Astrocyte (in vitro differentiated cells and primary cell): ENCODE results near the gene CRYBG1. TPM values are rescaled to one million over a fixed set of nuclear protein-coding genes. Genes with fewer than 3 reads are reported as not detected.

Source experiments
- DNase-seq: peaks from one replicate; pipeline ENCODE4 v3.0.0-alpha.2; 2010; ENCODE audit warnings: low read depth
- FAIRE-seq: peaks from 2 replicates; lab custom pipeline; 2011; peaks lifted over from hg19 to GRCh38; lab: Jason Lieb, UNC
- H2AFZ ChIP-seq: 2 replicates; pipeline ENCODE4 v1.6.0; 2012; ENCODE audit warnings: low read depth, low read length, inconsistent platforms
- H3K27ac ChIP-seq: 2 replicates; pipeline ENCODE4 v1.5.1; 2011; ENCODE audit warnings: low read depth, low read length, inconsistent platforms
- H3K27me3 ChIP-seq: 2 replicates; pipeline ENCODE4 v1.6.0; 2011; ENCODE audit warnings: low read length, inconsistent platforms; ENCODE audit not compliant: insufficient read depth
- H3K36me3 ChIP-seq: 2 replicates; pipeline ENCODE4 v1.5.1; 2011; ENCODE audit warnings: low read length, inconsistent platforms; ENCODE audit not compliant: insufficient read depth
- H3K4me1 ChIP-seq: 2 replicates; pipeline ENCODE4 v1.5.1; 2011; ENCODE audit warnings: low read length, inconsistent platforms; ENCODE audit not compliant: insufficient read depth
- H3K4me2 ChIP-seq: 2 replicates; pipeline ENCODE4 v1.6.0; 2012; ENCODE audit warnings: low read length, inconsistent platforms
- H3K4me3 ChIP-seq: 2 replicates; pipeline ENCODE4 v1.5.1; 2011; ENCODE audit warnings: low read depth, mild to moderate bottlenecking, low read length, inconsistent platforms; ENCODE audit not compliant: insufficient read depth
- H3K79me2 ChIP-seq: 2 replicates; pipeline ENCODE4 v1.6.0; 2012; ENCODE audit warnings: mild to moderate bottlenecking, low read length, inconsistent platforms; ENCODE audit not compliant: insufficient read depth
- H3K9ac ChIP-seq: 2 replicates; pipeline ENCODE4 v1.6.0; 2012; ENCODE audit warnings: mild to moderate bottlenecking, low read length, inconsistent platforms
- H3K9me3 ChIP-seq: 2 replicates; pipeline ENCODE4 v1.5.1; 2012; ENCODE audit warnings: low read depth, mild to moderate bottlenecking, low read length, inconsistent platforms; ENCODE audit not compliant: insufficient read depth
- H4K20me1 ChIP-seq: 2 replicates; pipeline ENCODE4 v1.6.0; 2012; ENCODE audit warnings: low read length, inconsistent platforms; ENCODE audit not compliant: insufficient read depth
- H3K27ac Mint-ChIP-seq: one replicate; pipeline ENCODE4 v1.8.0; 2021; ENCODE audit warnings: mild to moderate bottlenecking, mixed read lengths; ENCODE audit not compliant: unreplicated experiment
- H3K27me3 Mint-ChIP-seq: one replicate; pipeline ENCODE4 v1.8.0; 2021; ENCODE audit warnings: low read depth, mixed read lengths; ENCODE audit not compliant: unreplicated experiment
- H3K36me3 Mint-ChIP-seq: one replicate; pipeline ENCODE4 v1.8.0; 2021; ENCODE audit warnings: low read depth, mixed read lengths; ENCODE audit not compliant: unreplicated experiment
- H3K4me1 Mint-ChIP-seq: one replicate; pipeline ENCODE4 v1.8.0; 2021; ENCODE audit warnings: low read depth, mixed read lengths; ENCODE audit not compliant: unreplicated experiment
- H3K4me3 Mint-ChIP-seq: one replicate; pipeline ENCODE4 v1.8.0; 2021; ENCODE audit warnings: mild to moderate bottlenecking, moderate library complexity, mixed read lengths; ENCODE audit not compliant: unreplicated experiment
- H3K9me3 Mint-ChIP-seq: one replicate; pipeline ENCODE4 v1.8.0; 2021; ENCODE audit warnings: mild to moderate bottlenecking, mixed read lengths; ENCODE audit not compliant: unreplicated experiment
- CTCF ChIP-seq: IDR thresholded peaks from 2 replicates; pipeline ENCODE4 v1.5.1; 2011; ENCODE audit warnings: low read depth, mild to moderate bottlenecking, inconsistent platforms, low read length, moderate library complexity; ENCODE audit not compliant: insufficient read depth
- EZH2 ChIP-seq: IDR thresholded peaks from 2 replicates; pipeline ENCODE4 v1.6.1; 2012; ENCODE audit warnings: mild to moderate bottlenecking, low read length, inconsistent platforms; ENCODE audit not compliant: insufficient read depth
- total RNA-seq: library from RNA; stranded (reverse); gene quantifications from 2 replicates; pipeline ENCODE4 v1.2.1, GENCODE V29; 2021

CRYBG1 gene
- total RNA-seq, 1 donor from 2014 or later, result 0.64 TPM

GRCh38 chr6:106519460-106520394 is 159.2 kb downstream of the CRYBG1 start:
- H3K9ac ChIP-seq, result peak overlapping the region; percentile 57
- peak; percentile 67 for FAIRE-seq
- peak overlapping the region; percentile 74 for H3K4me2 ChIP-seq
- H3K27ac ChIP-seq, result peak overlapping the region; percentile 80
- H3K27ac Mint-ChIP-seq, result peak overlapping the region; percentile 78
- no peaks in the 10 kb centered on the region for H3K36me3 ChIP-seq
- no peaks in the 10 kb centered on the region for H4K20me1 ChIP-seq
- H3K4me1 Mint-ChIP-seq, result peaks cover 20% of the 10 kb centered on the region
- no peaks in the 10 kb centered on the region for H3K9me3 ChIP-seq
- TF ChIP-seq CTCF (no peak), EZH2 (no peak)
- H3K79me2 ChIP-seq, result no peaks in the 10 kb centered on the region
- H3K4me1 ChIP-seq, result peaks cover 16% of the 10 kb centered on the region
- H3K36me3 Mint-ChIP-seq, result no peaks in the 10 kb centered on the region
- peak overlapping the region; percentile 11 for H3K4me3 ChIP-seq
- H2AFZ ChIP-seq, result peak overlapping the region; percentile 7
- no peaks in the 10 kb centered on the region for H3K9me3 Mint-ChIP-seq
- no peak overlapping the region for H3K4me3 Mint-ChIP-seq
- peak; percentile 98 for DNase-seq
- H3K27me3 Mint-ChIP-seq, result no peaks in the 10 kb centered on the region
- no peaks in the 10 kb centered on the region for H3K27me3 ChIP-seq

GRCh38 chr6:106520711-106521401 is 160.3 kb downstream of the CRYBG1 start:
- H3K4me3 ChIP-seq, result no peak overlapping the region
- H3K36me3 Mint-ChIP-seq, result no peaks in the 10 kb centered on the region
- FAIRE-seq (peak; percentile 13), DNase-seq (no peak)
- peaks cover 25% of the 10 kb centered on the region for H3K4me1 Mint-ChIP-seq
- no peaks in the 10 kb centered on the region for H4K20me1 ChIP-seq
- H3K36me3 ChIP-seq, result no peaks in the 10 kb centered on the region
- no peak overlapping the region for H2AFZ ChIP-seq
- H3K9me3 Mint-ChIP-seq, result no peaks in the 10 kb centered on the region
- H3K79me2 ChIP-seq, result no peaks in the 10 kb centered on the region
- no peaks in the 10 kb centered on the region for H3K9me3 ChIP-seq
- H3K27me3 Mint-ChIP-seq, result no peaks in the 10 kb centered on the region
- H3K9ac ChIP-seq, result no peak overlapping the region
- no peak overlapping the region for H3K4me3 Mint-ChIP-seq
- no peaks in the 10 kb centered on the region for H3K27me3 ChIP-seq
- no peak for TF ChIP-seq CTCF
- no peak for TF ChIP-seq EZH2
- H3K27ac Mint-ChIP-seq, result no peak overlapping the region
- no peak overlapping the region for H3K27ac ChIP-seq
- no peak overlapping the region for H3K4me2 ChIP-seq
- H3K4me1 ChIP-seq, result peaks cover 16% of the 10 kb centered on the region
